C4-2B (cell line): ENCODE results near the gene ZDHHC13.

Experiments
- CTCF ChIP-seq: fragments of 450-650 bp; conservative IDR thresholded peaks from 2 replicates; pipeline ENCODE4 v1.5.1; 2017; ENCODE audit warnings: mild to moderate bottlenecking
- ZFX ChIP-seq: fragments of 450-650 bp; IDR thresholded peaks from 2 replicates; pipeline ENCODE4 v1.6.1; 2017

GRCh38 chr11:19093976-19094375 lies 23.0 kb upstream of the ZDHHC13 start:
- TF ChIP-seq CTCF (no peak), ZFX (no peak)
